DOHH2 (cell line): Measurements from ENCODE around the gene SUGCT.

ENCODE experiments used
- CTCF ChIP-seq: fragments of 200-600 bp; sonication (generic); IDR thresholded peaks from one replicate; pipeline ENCODE4 v1.5.1; 2014; ENCODE audit warnings: antibody characterized with exemption, mild to moderate bottlenecking, low read depth, low read length; ENCODE audit not compliant: poor library complexity, severe bottlenecking
- EZH2phosphoT487 ChIP-seq: fragments of 200-600 bp; sonication (generic); IDR thresholded peaks from 2 replicates; pipeline ENCODE4 v1.6.1; 2017; ENCODE audit warnings: borderline replicate concordance, mild to moderate bottlenecking, antibody characterized with exemption, low read length, moderate library complexity, mixed read lengths

GRCh38 chr7:40506158-40506557 is 371.4 kb downstream of the SUGCT start:
- no peak for TF ChIP-seq CTCF
- TF ChIP-seq EZH2phosphoT487, result no peak
